K562 (cell line): ENCODE results near the gene CHCHD1.

Source experiments
- CHD1 ChIP-seq: fragments of 200-600 bp; sonication (generic); IDR thresholded peaks from one replicate; pipeline ENCODE4 v1.6.1; 2012; ENCODE audit warnings: mild to moderate bottlenecking, moderate library complexity, low read length, inconsistent platforms
- ELF2 ChIP-seq: fragments of 250-450 bp; sonication (Bioruptor Pico); IDR thresholded peaks from 2 replicates; pipeline ENCODE4 v1.5.0; 2021; ENCODE audit warnings: mild to moderate bottlenecking
- EP300 ChIP-seq: IDR thresholded peaks from 2 replicates; pipeline ENCODE4 v1.6.1; 2012; ENCODE audit warnings: low read length, improper control_type of control experiment
- ESRRA ChIP-seq: fragments of 450-650 bp; IDR thresholded peaks from 2 replicates; pipeline ENCODE4 v1.6.1; 2014; ENCODE audit warnings: low read depth, mild to moderate bottlenecking, moderate library complexity, borderline replicate concordance
- KDM1A ChIP-seq, 2 experiments: fragments of 450-650 bp; IDR thresholded peaks; 2 replicates each; pipeline ENCODE4 v1.6.1; 2016; ENCODE audit warnings: mild to moderate bottlenecking in 2 of 2
- MAFF ChIP-seq: IDR thresholded peaks from 2 replicates; pipeline ENCODE4 v1.6.1; 2012; ENCODE audit warnings: low read length, improper control_type of control experiment
- MTA3 ChIP-seq: fragments of 450-650 bp; formaldehyde crosslinking; IDR thresholded peaks from 2 replicates; pipeline ENCODE4 v1.6.1; 2017; ENCODE audit warnings: mild to moderate bottlenecking, borderline replicate concordance
- NCOA1 ChIP-seq: fragments of 450-650 bp; IDR thresholded peaks from 2 replicates; pipeline ENCODE4 v1.6.1; 2016; ENCODE audit warnings: low read depth
- ZEB2 ChIP-seq: fragments of 450-650 bp; IDR thresholded peaks from 2 replicates; pipeline ENCODE4 v1.6.1; 2016
- ZNF175 ChIP-seq: fragments of 200-800 bp; sonication (Bioruptor generic); IDR thresholded peaks from 2 replicates; pipeline ENCODE4 v1.6.1; 2016; ENCODE audit warnings: low read depth, mild to moderate bottlenecking, missing genetic modification characterization, missing compliant biosample characterization
- ZNF274 ChIP-seq: IDR thresholded peaks from 2 replicates; pipeline ENCODE4 v1.6.1; 2011; ENCODE audit warnings: low read depth, mild to moderate bottlenecking, low read length, moderate library complexity, borderline replicate concordance
- TF ChIP-seq, protein P1 (sequence below), 3 experiments: IDR thresholded peaks in 2 of 3; conservative IDR thresholded peaks in 1 of 3; 2 replicates each; pipeline ENCODE4 v1.5.1; 2011 to 2012; ENCODE audit warnings: low read length in 3 of 3, mild to moderate bottlenecking in 3 of 3, control low read depth in 2 of 3, improper control_type of control experiment in 1 of 3, inconsistent platforms in 1 of 3, low read depth in 1 of 3, mixed read lengths in 1 of 3, moderate library complexity in 1 of 3; ENCODE audit not compliant: insufficient read depth in 2 of 3
- TF ChIP-seq, protein P2 (sequence below): fragments of 450-650 bp; IDR thresholded peaks from 2 replicates; pipeline ENCODE4 v1.6.1; 2016; ENCODE audit warnings: mild to moderate bottlenecking
- TF ChIP-seq, protein P3 (sequence below): IDR thresholded peaks from 3 replicates; pipeline ENCODE4 v1.6.1; 2011; ENCODE audit warnings: borderline replicate concordance, mild to moderate bottlenecking; ENCODE audit not compliant: insufficient read length, insufficient read depth

DNA sequence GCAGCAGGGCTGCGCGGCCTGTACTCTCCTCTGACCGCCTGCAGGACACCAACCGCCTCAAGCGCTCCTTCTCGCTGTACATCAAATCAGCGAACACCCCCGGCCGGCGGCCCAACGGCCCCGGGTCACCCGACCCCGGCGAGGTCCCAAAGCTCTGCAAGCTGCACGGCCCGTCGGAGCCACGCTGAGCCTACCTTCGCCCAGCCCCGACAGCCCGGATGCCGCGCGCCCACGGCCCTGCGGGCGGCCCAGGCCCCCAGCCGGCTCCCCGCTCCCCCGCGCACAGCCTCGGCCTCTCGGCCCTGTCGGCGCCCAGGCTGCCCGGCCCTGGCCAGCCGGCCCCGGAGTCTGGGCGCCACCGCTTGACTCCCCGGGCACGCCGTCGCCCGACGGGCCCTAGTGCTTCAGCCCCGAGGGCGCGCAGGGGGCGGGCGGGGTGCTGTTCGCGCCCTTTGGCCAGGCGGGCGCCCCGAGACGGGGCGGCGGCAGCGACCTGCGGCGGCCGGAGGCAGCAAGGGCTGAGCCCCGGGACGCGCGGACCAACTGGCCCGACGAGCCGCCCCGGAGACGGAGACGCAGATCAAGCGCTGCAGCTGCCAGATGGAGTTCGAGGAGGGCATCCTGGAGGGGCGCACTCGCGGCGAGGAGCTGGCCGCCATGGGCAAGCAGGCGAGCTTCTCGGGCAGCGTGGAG, 48.8 kb upstream of the CHCHD1 start:
- TF ChIP-seq MAFF (no peak), ELF2 (CRISPR knock-in tag) (no peak), EP300 (no peak), MTA3 (no peak), ZEB2 (no peak), ZNF175 (CRISPR knock-in tag) (no peak), CHD1 (no peak), KDM1A (IDR thresholded peaks at IDR 0.05) (no peak), NCOA1 (no peak), ESRRA (no peak), ZNF274 (no peak)
- TF ChIP-seq, protein P1, sequence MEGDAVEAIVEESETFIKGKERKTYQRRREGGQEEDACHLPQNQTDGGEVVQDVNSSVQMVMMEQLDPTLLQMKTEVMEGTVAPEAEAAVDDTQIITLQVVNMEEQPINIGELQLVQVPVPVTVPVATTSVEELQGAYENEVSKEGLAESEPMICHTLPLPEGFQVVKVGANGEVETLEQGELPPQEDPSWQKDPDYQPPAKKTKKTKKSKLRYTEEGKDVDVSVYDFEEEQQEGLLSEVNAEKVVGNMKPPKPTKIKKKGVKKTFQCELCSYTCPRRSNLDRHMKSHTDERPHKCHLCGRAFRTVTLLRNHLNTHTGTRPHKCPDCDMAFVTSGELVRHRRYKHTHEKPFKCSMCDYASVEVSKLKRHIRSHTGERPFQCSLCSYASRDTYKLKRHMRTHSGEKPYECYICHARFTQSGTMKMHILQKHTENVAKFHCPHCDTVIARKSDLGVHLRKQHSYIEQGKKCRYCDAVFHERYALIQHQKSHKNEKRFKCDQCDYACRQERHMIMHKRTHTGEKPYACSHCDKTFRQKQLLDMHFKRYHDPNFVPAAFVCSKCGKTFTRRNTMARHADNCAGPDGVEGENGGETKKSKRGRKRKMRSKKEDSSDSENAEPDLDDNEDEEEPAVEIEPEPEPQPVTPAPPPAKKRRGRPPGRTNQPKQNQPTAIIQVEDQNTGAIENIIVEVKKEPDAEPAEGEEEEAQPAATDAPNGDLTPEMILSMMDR (IDR thresholded peaks at IDR 0.05 in 2 of 3, conservative IDR thresholded peaks at IDR 0.05 in 1 of 3; ENCODE audit: insufficient read depth in 2 of 3, low read depth in 1 of 3, low read length in 3 of 3) = no peak
- TF ChIP-seq, protein P2, sequence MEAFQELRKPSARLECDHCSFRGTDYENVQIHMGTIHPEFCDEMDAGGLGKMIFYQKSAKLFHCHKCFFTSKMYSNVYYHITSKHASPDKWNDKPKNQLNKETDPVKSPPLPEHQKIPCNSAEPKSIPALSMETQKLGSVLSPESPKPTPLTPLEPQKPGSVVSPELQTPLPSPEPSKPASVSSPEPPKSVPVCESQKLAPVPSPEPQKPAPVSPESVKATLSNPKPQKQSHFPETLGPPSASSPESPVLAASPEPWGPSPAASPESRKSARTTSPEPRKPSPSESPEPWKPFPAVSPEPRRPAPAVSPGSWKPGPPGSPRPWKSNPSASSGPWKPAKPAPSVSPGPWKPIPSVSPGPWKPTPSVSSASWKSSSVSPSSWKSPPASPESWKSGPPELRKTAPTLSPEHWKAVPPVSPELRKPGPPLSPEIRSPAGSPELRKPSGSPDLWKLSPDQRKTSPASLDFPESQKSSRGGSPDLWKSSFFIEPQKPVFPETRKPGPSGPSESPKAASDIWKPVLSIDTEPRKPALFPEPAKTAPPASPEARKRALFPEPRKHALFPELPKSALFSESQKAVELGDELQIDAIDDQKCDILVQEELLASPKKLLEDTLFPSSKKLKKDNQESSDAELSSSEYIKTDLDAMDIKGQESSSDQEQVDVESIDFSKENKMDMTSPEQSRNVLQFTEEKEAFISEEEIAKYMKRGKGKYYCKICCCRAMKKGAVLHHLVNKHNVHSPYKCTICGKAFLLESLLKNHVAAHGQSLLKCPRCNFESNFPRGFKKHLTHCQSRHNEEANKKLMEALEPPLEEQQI = no peak
- TF ChIP-seq, protein P3, sequence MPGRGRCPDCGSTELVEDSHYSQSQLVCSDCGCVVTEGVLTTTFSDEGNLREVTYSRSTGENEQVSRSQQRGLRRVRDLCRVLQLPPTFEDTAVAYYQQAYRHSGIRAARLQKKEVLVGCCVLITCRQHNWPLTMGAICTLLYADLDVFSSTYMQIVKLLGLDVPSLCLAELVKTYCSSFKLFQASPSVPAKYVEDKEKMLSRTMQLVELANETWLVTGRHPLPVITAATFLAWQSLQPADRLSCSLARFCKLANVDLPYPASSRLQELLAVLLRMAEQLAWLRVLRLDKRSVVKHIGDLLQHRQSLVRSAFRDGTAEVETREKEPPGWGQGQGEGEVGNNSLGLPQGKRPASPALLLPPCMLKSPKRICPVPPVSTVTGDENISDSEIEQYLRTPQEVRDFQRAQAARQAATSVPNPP = no peak
